SU-DHL-6 (cell line): ENCODE data around the gene CETN3.

Source experiments
- H2AFZ ChIP-seq: fragments of 200-600 bp; sonication (generic); 2 replicates; pipeline ENCODE4 v1.6.1; 2014; ENCODE audit warnings: low read depth, mild to moderate bottlenecking, moderate library complexity, mixed read lengths, antibody characterized with exemption, low read length; ENCODE audit not compliant: severe bottlenecking
- H3F3A ChIP-seq: fragments of 200-600 bp; shearing (Covaris generic); 2 replicates; pipeline ENCODE4 v1.6.0; 2016; ENCODE audit warnings: antibody characterized with exemption, mild to moderate bottlenecking; ENCODE audit not compliant: insufficient read depth
- H3K27ac ChIP-seq: fragments of 200-600 bp; sonication (generic); 2 replicates; pipeline ENCODE4 v1.5.1; 2016; ENCODE audit warnings: low read depth, mild to moderate bottlenecking, low read length, moderate library complexity, mixed read lengths
- H3K27me3 ChIP-seq: fragments of 200-600 bp; sonication (generic), shearing (Covaris generic); 2 replicates; pipeline ENCODE4 v1.6.0; 2014; ENCODE audit warnings: mild to moderate bottlenecking, low read length
- H3K36me3 ChIP-seq: fragments of 200-600 bp; sonication (generic); 2 replicates; pipeline ENCODE4 v1.6.1; 2014; ENCODE audit warnings: mild to moderate bottlenecking, low read length, mixed read lengths
- H3K4me2 ChIP-seq: fragments of 300-600, 200-600 bp; shearing (Covaris generic), sonication (generic); 2 replicates; pipeline ENCODE4 v1.6.0; 2014; ENCODE audit warnings: low read length, low read depth, mild to moderate bottlenecking; ENCODE audit not compliant: poor library complexity, severe bottlenecking
- H3K4me3 ChIP-seq: fragments of 200-600 bp; sonication (generic); 2 replicates; pipeline ENCODE4 v1.5.1; 2014; ENCODE audit warnings: antibody characterized with exemption, low read length, mild to moderate bottlenecking, mixed read lengths; ENCODE audit not compliant: insufficient read depth, poor library complexity, severe bottlenecking
- H3K79me2 ChIP-seq: fragments of 200-600 bp; sonication (generic); 2 replicates; pipeline ENCODE4 v1.6.1; 2014; ENCODE audit warnings: mild to moderate bottlenecking, low read length, moderate library complexity; ENCODE audit not compliant: insufficient read depth
- H3K9ac ChIP-seq: fragments of 200-600 bp; sonication (generic); 2 replicates; pipeline ENCODE4 v1.7.0; 2014; ENCODE audit warnings: mild to moderate bottlenecking, low read length
- H3K9me2 ChIP-seq: fragments of 200-600 bp; sonication (generic); replicated peaks from 2 replicates; pipeline ENCODE4 v1.6.1; 2014; ENCODE audit warnings: low read length; ENCODE audit not compliant: insufficient read depth
- H3K9me3 ChIP-seq: fragments of 200-600 bp; sonication (generic); 2 replicates; pipeline ENCODE4 v1.6.1; 2014; ENCODE audit warnings: low read length, mixed read lengths; ENCODE audit not compliant: insufficient read depth
- H4K20me1 ChIP-seq: fragments of 200-600 bp; sonication (generic); 2 replicates; pipeline ENCODE4 v1.6.1; 2014; ENCODE audit warnings: low read depth, mild to moderate bottlenecking, antibody characterized with exemption, low read length, moderate library complexity, mixed read lengths
- CTCF ChIP-seq: fragments of 200-600 bp; sonication (generic); IDR thresholded peaks from one replicate; pipeline ENCODE4 v1.5.1; 2017; ENCODE audit warnings: antibody characterized with exemption, mild to moderate bottlenecking, low read length, moderate library complexity; ENCODE audit not compliant: insufficient read depth, poor library complexity, severe bottlenecking
- EZH2phosphoT487 ChIP-seq: fragments of 200-600 bp; sonication (generic), shearing (Covaris generic); conservative IDR thresholded peaks from 2 replicates; pipeline ENCODE4 v1.6.1; 2018; ENCODE audit warnings: mild to moderate bottlenecking, antibody characterized with exemption, low read length, moderate library complexity, mixed read lengths

CETN3 gene

GRCh38 chr5:90438100-90438499, 28.5 kb upstream of the CETN3 start:
- H3K27ac ChIP-seq, result no peak overlapping the region
- H3K9ac ChIP-seq, result no peak overlapping the region
- H3K4me2 ChIP-seq, result no peak overlapping the region
- no peaks in the 10 kb centered on the region for H3K79me2 ChIP-seq
- H3K9me2 ChIP-seq, result no peaks in the 10 kb centered on the region
- no peaks in the 10 kb centered on the region for H3K36me3 ChIP-seq
- no peak for TF ChIP-seq EZH2phosphoT487
- no peak for TF ChIP-seq CTCF
- no peaks in the 10 kb centered on the region for H3K9me3 ChIP-seq
- H4K20me1 ChIP-seq, result no peaks in the 10 kb centered on the region
- H3K27me3 ChIP-seq, result no peaks in the 10 kb centered on the region
- H3F3A ChIP-seq, result peaks cover 3% of the 10 kb centered on the region; the same call in 1 of the 2 replicates
- no peak overlapping the region for H3K4me3 ChIP-seq
- H2AFZ ChIP-seq, result no peak overlapping the region

- no peak overlapping the region for H3K4me3 ChIP-seq
- H3K9me3 ChIP-seq, result no peaks in the 10 kb centered on the region
- no peak overlapping the region for H3K4me2 ChIP-seq
- H3K9me2 ChIP-seq, result no peaks in the 10 kb centered on the region
- H2AFZ ChIP-seq, result no peak overlapping the region
- H3K27me3 ChIP-seq, result no peaks in the 10 kb centered on the region
- H3K79me2 ChIP-seq, result no peaks in the 10 kb centered on the region
- TF ChIP-seq EZH2phosphoT487, result no peak
- no peak for TF ChIP-seq CTCF
- peaks cover 3% of the 10 kb centered on the region; the same call in 1 of the 2 replicates for H3F3A ChIP-seq
- no peaks in the 10 kb centered on the region for H4K20me1 ChIP-seq
- H3K27ac ChIP-seq, result no peak overlapping the region
- H3K9ac ChIP-seq, result no peak overlapping the region
- H3K36me3 ChIP-seq, result no peaks in the 10 kb centered on the region
Observed at GRCh38 chr5:90437663-90438062, 28.1 kb upstream of the CETN3 start.

GRCh38 chr5:90434116-90434714, 24.7 kb upstream of the CETN3 start:
- no peaks in the 10 kb centered on the region for H3K9me3 ChIP-seq
- H2AFZ ChIP-seq, result no peak overlapping the region
- no peak overlapping the region for H3K4me3 ChIP-seq
- no peaks in the 10 kb centered on the region for H3K79me2 ChIP-seq
- H4K20me1 ChIP-seq, result no peaks in the 10 kb centered on the region
- H3K4me2 ChIP-seq, result no peak overlapping the region
- no peaks in the 10 kb centered on the region for H3K27me3 ChIP-seq
- no peaks in the 10 kb centered on the region for H3F3A ChIP-seq
- no peak overlapping the region for H3K9ac ChIP-seq
- H3K27ac ChIP-seq, result no peak overlapping the region
- peak; percentile 61 for TF ChIP-seq CTCF
- no peak for TF ChIP-seq EZH2phosphoT487
- no peaks in the 10 kb centered on the region for H3K9me2 ChIP-seq
- no peaks in the 10 kb centered on the region for H3K36me3 ChIP-seq
